HG03025 (cell line): ENCODE measurements around the gene FTO.

Experiments
- ATAC-seq: cut with Tn5 transposase; IDR thresholded peaks from one replicate; pipeline ENCODE4 v1.9.1; 2021; ENCODE audit warnings: mild to moderate bottlenecking, moderate library complexity; ENCODE audit not compliant: unreplicated experiment, low FRiP score

The FTO gene

DNA sequence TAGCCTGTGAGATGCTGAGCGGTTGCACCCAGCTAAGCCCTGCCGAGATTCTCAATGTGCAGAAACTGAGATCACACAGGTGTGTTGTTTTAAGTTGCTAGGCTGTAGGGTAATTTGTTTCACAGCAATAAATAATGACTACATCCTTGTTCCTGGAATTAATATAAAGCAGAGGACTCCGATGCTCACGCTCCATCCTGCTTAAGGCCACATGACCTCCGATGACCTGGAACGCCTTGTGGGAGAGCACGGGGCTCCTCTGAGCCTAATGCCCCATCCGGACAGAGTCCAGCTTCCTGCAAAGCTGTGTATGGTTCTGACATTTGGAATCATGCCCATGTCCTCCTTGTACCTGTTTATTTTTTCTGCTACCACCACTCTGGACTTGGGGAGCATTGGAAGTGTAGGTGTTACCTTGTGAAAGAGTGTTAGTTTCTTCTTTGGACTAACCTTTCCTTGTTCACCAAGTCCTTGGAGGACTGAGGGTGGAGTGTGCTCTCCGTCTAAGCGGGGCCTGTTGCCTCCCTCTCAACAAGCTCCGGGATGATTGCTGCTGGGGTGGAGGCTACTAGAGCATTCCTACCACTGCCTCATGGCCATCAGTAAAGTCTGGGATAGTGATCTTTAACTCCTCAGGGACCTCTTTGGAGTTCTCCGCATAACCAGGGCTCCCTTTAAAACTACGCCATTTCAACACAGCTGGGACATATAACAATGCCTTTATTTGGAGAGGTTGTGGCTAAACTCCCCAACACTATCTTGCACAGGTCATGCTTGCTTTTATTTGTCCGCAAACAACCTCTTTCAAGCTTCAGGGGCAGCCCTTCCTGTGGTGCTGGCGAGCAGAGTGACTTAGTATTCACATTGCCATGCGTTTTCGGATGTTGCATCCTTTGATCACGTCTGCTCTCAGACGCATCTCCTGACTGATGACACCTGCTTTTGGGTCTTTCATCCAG is 457.3 kb downstream of the FTO start:
- ATAC-seq = no peak

DNA sequence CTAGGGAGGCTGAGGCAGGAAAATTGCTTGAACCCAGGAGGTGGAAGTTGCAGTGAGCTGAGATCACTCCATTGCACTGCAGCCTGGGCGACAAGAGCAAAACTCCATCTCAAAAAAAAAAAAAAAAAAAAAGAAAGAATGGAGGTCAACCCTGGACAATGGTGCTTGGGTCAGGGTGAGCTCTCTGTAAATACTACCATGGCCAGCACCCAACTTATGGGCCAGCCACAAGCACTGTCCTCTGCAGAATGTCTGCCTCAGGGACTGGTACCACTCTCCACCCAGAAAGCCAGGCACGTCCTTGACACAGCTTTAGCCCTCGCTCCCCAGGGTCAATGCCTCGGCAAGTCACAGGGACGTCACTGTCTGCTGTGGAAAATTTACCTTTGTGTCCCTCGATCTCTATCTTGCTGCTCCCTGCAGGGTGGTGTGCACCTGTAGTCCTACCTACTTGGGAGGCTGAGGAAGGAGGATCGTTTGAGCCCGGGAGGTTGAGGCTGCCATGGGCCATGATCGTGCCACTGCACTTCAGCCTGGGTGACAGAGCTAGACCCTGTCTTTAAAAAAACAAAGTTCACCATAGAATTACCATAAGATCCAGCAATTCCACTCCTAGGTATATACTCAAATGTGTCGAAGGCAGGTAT is 459.4 kb downstream of the FTO start:
- ATAC-seq = no peak

GRCh38 chr16:54164789-54165173 is 460.8 kb downstream of the FTO start:
- ATAC-seq = no peak

DNA sequence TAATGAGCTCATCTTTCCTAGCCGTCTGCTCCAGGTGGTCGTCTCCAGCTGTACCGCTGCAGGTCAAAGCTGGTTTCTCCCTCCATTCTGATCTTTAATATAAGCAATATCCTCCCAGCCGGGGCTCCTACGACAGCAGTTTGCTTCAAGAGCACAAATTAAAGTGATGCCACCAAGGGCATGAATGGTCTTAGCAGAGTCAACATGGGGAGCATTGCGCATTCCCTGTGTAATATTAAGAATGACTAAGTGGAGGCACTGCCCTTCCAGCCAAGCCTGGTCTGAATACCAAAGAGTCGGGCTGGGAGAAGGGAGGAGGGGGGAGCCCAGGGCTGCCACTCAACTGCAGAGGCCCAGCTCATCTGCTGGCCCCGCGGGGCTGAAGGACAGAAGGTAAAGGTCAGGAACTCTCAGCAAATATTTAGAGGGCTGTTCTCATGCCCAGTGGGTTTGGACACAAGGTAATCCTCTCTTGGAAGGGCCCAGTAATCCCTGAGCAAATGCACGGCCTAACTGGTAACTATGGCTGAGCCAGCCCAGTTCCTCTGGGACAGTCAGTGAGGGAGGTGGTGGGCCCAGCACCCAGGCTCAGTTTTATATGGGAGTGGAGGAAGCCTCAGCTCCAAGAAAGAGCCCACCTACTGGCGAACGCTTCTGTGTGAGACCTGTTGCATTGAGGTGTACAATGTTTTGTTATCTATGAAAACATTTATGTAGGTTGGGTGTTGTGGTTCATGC is 461.4 kb downstream of the FTO start:
- ATAC-seq = no peak

- ATAC-seq = no peak
These were observed 462.2 kb downstream of the FTO start for GRCh38 chr16:54165912-54166865.

- no peak for ATAC-seq
These were observed 465.2 kb downstream of the FTO start for GRCh38 chr16:54169112-54169511.

- ATAC-seq = no peak
These were observed 467.9 kb downstream of the FTO start for GRCh38 chr16:54171626-54172537.

GRCh38 chr16:54173490-54173889 is 469.5 kb downstream of the FTO start:
- ATAC-seq = no peak

DNA sequence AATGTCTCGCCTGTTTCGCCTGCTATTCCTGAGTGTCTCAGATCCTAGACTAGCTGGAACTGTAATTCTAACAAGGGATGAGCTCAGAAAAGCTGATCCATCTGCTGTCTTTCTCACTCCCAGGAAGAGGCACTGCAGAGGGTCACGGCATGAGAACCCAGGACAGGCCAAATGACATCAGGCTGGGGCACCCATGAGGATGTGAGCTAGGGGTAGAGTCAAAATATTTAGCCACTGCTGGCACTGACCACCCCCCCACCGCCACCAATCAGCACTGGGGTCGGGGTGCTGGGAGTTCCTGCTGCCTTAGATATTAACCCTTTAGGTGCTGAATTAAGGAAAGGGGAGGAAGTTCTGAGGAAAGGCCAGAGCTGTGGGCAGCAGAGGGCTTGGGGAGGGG is 470.2 kb downstream of the FTO start:
- no peak for ATAC-seq

GRCh38 chr16:54174750-54175149 is 470.8 kb downstream of the FTO start:
- ATAC-seq = no peak

- ATAC-seq = no peak
These were observed 471.2 kb downstream of the FTO start for GRCh38 chr16:54175169-54175551.

GRCh38 chr16:54175552-54176375 is 471.8 kb downstream of the FTO start:
- no peak for ATAC-seq

- ATAC-seq = no peak
These were observed 472.5 kb downstream of the FTO start for GRCh38 chr16:54176376-54176901.

DNA sequence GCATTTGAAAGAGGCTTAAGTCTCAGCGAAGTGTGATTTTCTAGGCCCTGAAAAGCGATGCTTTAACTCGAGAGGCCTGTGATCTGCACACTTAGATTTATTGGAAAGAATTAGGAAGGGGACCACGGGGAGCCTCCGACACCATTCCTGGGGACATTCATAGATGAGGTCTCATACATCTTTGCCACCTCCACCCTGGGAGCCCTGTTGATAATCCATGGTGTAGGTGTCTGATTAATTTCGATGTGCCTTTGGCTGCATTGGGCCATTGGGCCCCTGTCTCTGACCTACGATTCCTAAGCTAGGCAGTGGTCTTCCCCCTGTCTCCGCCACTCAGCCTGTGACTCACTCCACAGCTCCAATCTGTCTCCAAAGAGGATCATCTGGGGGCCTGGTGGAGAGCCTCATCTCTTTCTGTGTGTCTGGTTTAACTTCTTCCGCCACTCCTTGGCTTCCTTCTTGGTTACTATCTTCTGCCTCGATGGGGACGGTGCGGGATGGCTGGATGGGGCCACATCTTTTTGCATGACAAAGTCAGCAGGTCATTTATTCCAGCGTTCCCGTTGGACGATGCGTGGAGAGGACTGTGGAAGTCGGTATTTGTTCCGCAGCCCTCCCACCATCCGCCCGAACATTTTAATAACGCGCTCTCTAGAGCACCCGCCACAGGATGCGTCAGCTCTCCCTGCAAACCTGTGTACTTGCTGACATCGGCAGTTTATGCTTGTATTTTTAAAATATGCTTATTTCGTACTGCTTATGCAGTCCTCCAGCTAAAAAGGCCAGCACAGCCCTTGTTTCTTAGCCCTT is 473.3 kb downstream of the FTO start:
- ATAC-seq = no peak

DNA sequence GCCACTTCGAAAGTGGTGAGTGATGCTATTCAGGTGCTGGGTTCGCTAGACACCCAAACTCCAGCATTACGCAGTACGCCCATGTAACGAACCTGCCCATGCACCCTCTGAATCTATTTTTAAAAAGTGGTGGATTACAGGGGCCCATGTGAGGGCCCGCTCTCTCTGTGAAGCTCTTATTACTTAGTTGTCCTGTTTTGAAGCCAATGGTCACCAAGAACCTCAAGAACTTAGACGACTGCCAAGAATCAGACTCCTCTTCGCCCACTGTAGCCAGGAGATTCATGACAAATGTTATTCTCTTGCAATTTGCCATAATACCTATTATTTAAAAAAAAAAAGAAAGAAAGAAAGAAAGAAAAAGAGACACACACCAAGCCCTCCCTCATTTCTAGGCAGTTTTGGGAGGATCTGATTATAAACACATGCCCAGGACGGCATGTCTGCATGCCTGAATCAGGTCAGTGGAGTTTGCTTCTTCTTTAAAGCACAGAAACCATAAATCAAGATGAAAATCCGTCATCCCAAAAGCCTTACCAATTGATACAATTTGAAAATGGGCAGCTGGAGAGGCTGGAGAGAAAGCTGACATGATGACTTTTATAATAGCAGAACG is 474.0 kb downstream of the FTO start:
- no peak for ATAC-seq

- no peak for ATAC-seq
These were observed 474.6 kb downstream of the FTO start for GRCh38 chr16:54178478-54178976.
